HTR-8/SVneo (cell line): ENCODE data around the gene FKBP8.
"Not testable (repeated sequence)": the region's sequence is repeated elsewhere in the genome, so short reads cannot be mapped to it uniquely, and the experiment has no call there.

Source experiments
- DNase-seq: peaks from one replicate; pipeline ENCODE4 v3.0.0; 2011; ENCODE audit warnings: low spot score, mixed read lengths; ENCODE audit not compliant: insufficient read length
- FAIRE-seq: peaks from 2 replicates; lab custom pipeline; 2011; peaks lifted over from hg19 to GRCh38; lab: Jason Lieb, UNC

Gene FKBP8

GRCh38 chr19:18562086-18562485, 18.7 kb upstream of the FKBP8 start:
- DNase-seq (no peak), FAIRE-seq (no peak)

GRCh38 chr19:18559685-18560084, 16.3 kb upstream of the FKBP8 start:
- no peak for DNase-seq
- FAIRE-seq: no peak

- no peak for FAIRE-seq
- no peak for DNase-seq
Measured at GRCh38 chr19:18558604-18559003, 15.2 kb upstream of the FKBP8 start.

GRCh38 chr19:18558202-18558555, 14.8 kb upstream of the FKBP8 start:
- DNase-seq: no peak
- no peak for FAIRE-seq

GRCh38 chr19:18557411-18558201, 14.2 kb upstream of the FKBP8 start, which contains the start of gene KXD1:
TSS of gene KXD1 (plus strand) at chr19:18557870. CDS start at chr19:18562057, 4,187 bp downstream.
- DNase-seq: peak; percentile 99
- peak; percentile 97 for FAIRE-seq

GRCh38 chr19:18551631-18552030, 8.3 kb upstream of the FKBP8 start:
- no peak for FAIRE-seq
- no peak for DNase-seq

- FAIRE-seq: no peak
- no peak for DNase-seq
Measured at GRCh38 chr19:18543814-18544475, 572 bp upstream of the FKBP8 start.

GRCh38 chr19:18541992-18542940, 1.1 kb downstream of the FKBP8 start:
- FAIRE-seq (no peak), DNase-seq (no peak)

GRCh38 chr19:18541258-18541991, 1.9 kb downstream of the FKBP8 start:
- DNase-seq (no peak), FAIRE-seq (peak; percentile 23)

GRCh38 chr19:18540200-18540599, 3.2 kb downstream of the FKBP8 start:
- DNase-seq, FAIRE-seq: not testable (repeated sequence)

- DNase-seq: no peak
- no peak for FAIRE-seq
Measured at GRCh38 chr19:18539372-18539771, 4.0 kb downstream of the FKBP8 start.

GRCh38 chr19:18538115-18538514, 5.3 kb downstream of the FKBP8 start:
- FAIRE-seq: no peak

GRCh38 chr19:18537431-18537830, 5.9 kb downstream of the FKBP8 start:
- FAIRE-seq: no peak

More at GRCh38 chr19:18538115-18538514, 5.3 kb downstream of the FKBP8 start:
- no peak for DNase-seq

GRCh38 chr19:18536475-18536874, 6.9 kb downstream of the FKBP8 start:
- FAIRE-seq (no peak), DNase-seq (no peak)

More at GRCh38 chr19:18537431-18537830, 5.9 kb downstream of the FKBP8 start:
- DNase-seq: no peak

- FAIRE-seq (no peak), DNase-seq (no peak)
Measured at GRCh38 chr19:18533058-18533457, 10.3 kb downstream of the FKBP8 start.

GRCh38 chr19:18532168-18532890, 11.0 kb downstream of the FKBP8 start:
- no peak for FAIRE-seq
- DNase-seq: no peak

- FAIRE-seq (no peak), DNase-seq (no peak)
Measured at GRCh38 chr19:18531485-18531884, 11.9 kb downstream of the FKBP8 start.

- FAIRE-seq: no peak
Measured at GRCh38 chr19:18529782-18530181, 13.6 kb downstream of the FKBP8 start.

GRCh38 chr19:18526316-18526715, 17.1 kb downstream of the FKBP8 start:
- DNase-seq (no peak), FAIRE-seq (peak; percentile 4)

More at GRCh38 chr19:18529782-18530181, 13.6 kb downstream of the FKBP8 start:
- no peak for DNase-seq
